H1 (cell line): ENCODE results near the gene DNAAF5.

Source experiments
- CTBP2 ChIP-seq: IDR thresholded peaks from 2 replicates; pipeline ENCODE4 v1.7.0; 2011; ENCODE audit warnings: borderline replicate concordance, mild to moderate bottlenecking, moderate library complexity, mixed read lengths, low read length; ENCODE audit not compliant: insufficient read depth, insufficient read length
- EZH2 ChIP-seq: fragments of 200-600 bp; sonication (generic); IDR thresholded peaks from 2 replicates; pipeline ENCODE4 v1.7.1; 2012; ENCODE audit warnings: low read depth, mild to moderate bottlenecking, moderate library complexity, low read length, inconsistent platforms; ENCODE audit not compliant: severe bottlenecking
- GABPA ChIP-seq: IDR thresholded peaks from 2 replicates; pipeline ENCODE4 v1.6.1; 2011; ENCODE audit warnings: mild to moderate bottlenecking, low read length, moderate library complexity, borderline replicate concordance; ENCODE audit not compliant: insufficient read depth
- POLR2AphosphoS5 ChIP-seq: IDR thresholded peaks from 2 replicates; pipeline ENCODE4 v1.6.1; 2011; ENCODE audit warnings: low read depth, low read length
- SIN3A ChIP-seq, 2 experiments: IDR thresholded peaks in 1 of 2; conservative IDR thresholded peaks in 1 of 2; 2 replicates each; pipeline ENCODE4 v1.6.1; 2011 to 2012; ENCODE audit warnings: low read length in 2 of 2, improper control_type of control experiment in 1 of 2, low read depth in 1 of 2, mild to moderate bottlenecking in 1 of 2
- TAF1 ChIP-seq: IDR thresholded peaks from 2 replicates; pipeline ENCODE4 v1.6.1; 2011; ENCODE audit warnings: mild to moderate bottlenecking, low read depth, low read length

GRCh38 chr7:728602-729001 is 2.1 kb downstream of the DNAAF5 start:
- no peak for TF ChIP-seq SIN3A (conservative IDR thresholded peaks at IDR 0.05 in 1 of 2, IDR thresholded peaks at IDR 0.05 in 1 of 2; ENCODE audit: low read depth in 1 of 2, low read length in 2 of 2)
- TF ChIP-seq POLR2AphosphoS5 = no peak
- TF ChIP-seq EZH2 = no peak
- no peak for TF ChIP-seq CTBP2
- no peak for TF ChIP-seq TAF1
- TF ChIP-seq GABPA = no peak
